Naive B cell (primary cell): ENCODE measurements around the gene GOLGA1. TPM values are rescaled to one million over a fixed set of nuclear protein-coding genes. Genes with fewer than 3 reads are reported as not detected.

Source experiments
- ATAC-seq, 2 donors: fragments of 150-1000 bp; cut with Tn5 transposase; 2 replicates each; pipeline ENCODE4 v1.10.0; 2021; ENCODE audit warnings: low read depth in 2 of 2, mild to moderate bottlenecking in 2 of 2, moderate library complexity in 2 of 2
- DNase-seq: peaks from one replicate; pipeline ENCODE4 v3.0.0; 2022
- H3K27ac Mint-ChIP-seq, 6 donors: one replicate each; pipeline ENCODE4 v1.8.0; 2020 to 2022; ENCODE audit warnings: mild to moderate bottlenecking in 6 of 6, mixed read lengths in 6 of 6, moderate library complexity in 5 of 6, inconsistent platforms in 2 of 6
- H3K27me3 Mint-ChIP-seq, 3 donors: one replicate each; pipeline ENCODE4 v1.8.0; 2021 to 2022; ENCODE audit warnings: mixed read lengths in 3 of 3, mild to moderate bottlenecking in 1 of 3
- H3K36me3 Mint-ChIP-seq, 2 donors: one replicate each; pipeline ENCODE4 v1.8.0; 2020 to 2022; ENCODE audit warnings: mixed read lengths in 2 of 2, inconsistent platforms in 1 of 2, mild to moderate bottlenecking in 1 of 2
- H3K4me1 Mint-ChIP-seq, 3 donors: one replicate each; pipeline ENCODE4 v1.8.0; 2020 to 2022; ENCODE audit warnings: mixed read lengths in 3 of 3, inconsistent platforms in 1 of 3, mild to moderate bottlenecking in 1 of 3, moderate library complexity in 1 of 3
- H3K4me3 Mint-ChIP-seq, 8 donors: one replicate each; pipeline ENCODE4 v1.8.0; 2020 to 2022; ENCODE audit warnings: mild to moderate bottlenecking in 8 of 8, mixed read lengths in 8 of 8, moderate library complexity in 8 of 8, inconsistent platforms in 2 of 8
- H3K9me3 Mint-ChIP-seq, 7 donors: one replicate each; pipeline ENCODE4 v1.8.0; 2020 to 2022; ENCODE audit warnings: mixed read lengths in 7 of 7, mild to moderate bottlenecking in 5 of 7, inconsistent platforms in 2 of 7, moderate library complexity in 1 of 7
- polyA plus RNA-seq, 6 donors: library from polyadenylated mRNA; unstranded; fragments of 300-500 nt; fragmentation: Illumina TruSeq; gene quantifications; one replicate each; pipeline ENCODE4 v1.2.3, GENCODE V29; 2021; ENCODE audit warnings: low read depth in 6 of 6

The GOLGA1 gene
- polyA plus RNA-seq, 6 donors from 2014 or later = 4.0 to 9.5 (median 6.1) TPM

GRCh38 chr9:124886866-124887492 is 53.9 kb downstream of the GOLGA1 start:
- Mint-ChIP-seq H3K27ac (peak overlapping the region in 1 of 6 donors; percentile 83), H3K4me1 (peaks cover 0 to 4% (median 0%) of the 10 kb centered on the region in 3 donors), H3K9me3 (no peaks in the 10 kb centered on the region), H3K4me3 (no peak overlapping the region), H3K27me3 (no peaks in the 10 kb centered on the region), H3K36me3 (peaks cover 12 to 31% of the 10 kb centered on the region in 2 donors)
- no peak for DNase-seq
- ATAC-seq = no peak

DNA sequence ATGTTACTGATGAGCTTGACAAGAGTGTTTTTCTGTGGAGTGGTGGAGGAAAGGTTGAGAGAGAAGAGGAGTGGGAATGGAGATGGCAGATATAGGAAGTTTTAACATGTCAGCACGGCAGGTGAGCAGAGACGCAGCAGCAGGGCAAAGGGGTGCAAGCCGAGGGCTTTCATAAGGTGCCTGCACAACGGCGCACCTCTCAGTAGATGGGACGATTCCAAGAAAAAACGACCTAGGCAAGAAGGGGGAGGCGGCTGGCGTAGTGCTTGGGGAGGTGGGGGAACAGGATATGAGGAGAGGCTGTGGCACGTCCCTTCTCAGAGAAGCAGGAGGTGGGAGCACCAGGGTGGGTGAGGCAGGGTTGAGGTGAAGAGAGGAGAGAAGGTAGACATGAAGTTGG is 54.4 kb downstream of the GOLGA1 start:
- H3K4me3 Mint-ChIP-seq = no peak overlapping the region
- H3K27me3 Mint-ChIP-seq = no peaks in the 10 kb centered on the region
- H3K36me3 Mint-ChIP-seq = peaks cover 12 to 31% of the 10 kb centered on the region in 2 donors
- peak overlapping the region in 1 of 6 donors; percentile 53 for H3K27ac Mint-ChIP-seq
- H3K9me3 Mint-ChIP-seq = no peaks in the 10 kb centered on the region
- DNase-seq = no peak
- H3K4me1 Mint-ChIP-seq = peaks cover 0 to 4% (median 0%) of the 10 kb centered on the region in 3 donors
- ATAC-seq = no peak

- peaks cover 0 to 4% (median 0%) of the 10 kb centered on the region in 3 donors for H3K4me1 Mint-ChIP-seq
- no peak overlapping the region for H3K4me3 Mint-ChIP-seq
These were observed 55.3 kb downstream of the GOLGA1 start for GRCh38 chr9:124885551-124885950.

DNA sequence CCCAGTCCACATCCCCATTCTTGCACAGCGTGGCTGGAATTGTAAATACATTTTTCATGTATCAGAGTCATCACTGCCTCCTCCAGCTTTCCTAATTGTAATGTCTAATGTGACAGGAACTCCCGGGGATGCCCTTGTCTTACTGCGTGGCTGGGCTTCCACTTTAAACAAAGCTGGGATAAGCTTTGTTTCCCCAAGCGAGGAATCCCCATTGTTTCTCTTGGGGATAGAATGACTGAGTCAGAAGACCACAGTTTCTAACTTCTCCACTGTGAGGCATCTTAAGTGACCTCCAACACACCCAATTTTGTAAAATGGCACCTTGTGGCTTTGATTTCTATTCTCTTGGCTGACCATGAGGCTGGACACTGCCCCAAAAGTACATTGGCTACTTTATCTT is 56.5 kb downstream of the GOLGA1 start:
- Mint-ChIP-seq H3K4me1 (peaks cover 0 to 5% (median 0%) of the 10 kb centered on the region in 3 donors), H3K9me3 (no peaks in the 10 kb centered on the region), H3K27me3 (no peaks in the 10 kb centered on the region), H3K27ac (peak overlapping the region in 1 of 6 donors; percentile 82), H3K36me3 (peaks cover 13 to 22% of the 10 kb centered on the region in 2 donors), H3K4me3 (peak overlapping the region in 1 of 8 donors; percentile 15)
- DNase-seq = no peak
- no peak for ATAC-seq

More at GRCh38 chr9:124885551-124885950, 55.3 kb downstream of the GOLGA1 start:
- Mint-ChIP-seq H3K36me3 (peaks cover 12 to 26% of the 10 kb centered on the region in 2 donors), H3K9me3 (no peaks in the 10 kb centered on the region), H3K27ac (peak overlapping the region in 2 of 6 donors; percentile 57 to 92), H3K27me3 (no peaks in the 10 kb centered on the region)
- ATAC-seq = no peak
- no peak for DNase-seq

DNA sequence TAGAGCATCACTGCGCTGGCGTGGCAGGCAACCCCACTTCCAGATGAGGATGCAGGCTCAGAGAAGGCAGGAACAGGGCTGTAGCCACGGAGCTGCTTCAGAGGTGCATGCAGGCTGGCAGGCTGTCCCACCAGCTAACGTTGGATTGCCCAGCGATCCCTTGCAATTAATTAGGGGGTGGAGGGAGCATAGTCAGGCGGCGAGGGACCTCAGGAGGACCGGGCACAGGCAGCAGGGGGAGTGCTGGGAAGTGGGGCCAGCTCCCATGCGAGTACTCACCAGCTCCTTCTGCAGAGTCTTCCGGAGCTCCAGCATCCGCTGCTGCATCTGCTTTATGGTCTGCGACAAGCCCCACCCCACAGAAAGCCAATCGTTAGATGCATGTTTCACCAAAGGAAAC is 58.7 kb downstream of the GOLGA1 start:
- Mint-ChIP-seq H3K9me3 (no peaks in the 10 kb centered on the region), H3K36me3 (peaks cover 18 to 23% of the 10 kb centered on the region in 2 donors), H3K27ac (peak overlapping the region in 2 of 6 donors; percentile 20 to 85), H3K4me1 (peaks cover 0 to 8% (median 2%) of the 10 kb centered on the region in 3 donors), H3K4me3 (no peak overlapping the region), H3K27me3 (no peaks in the 10 kb centered on the region)
- no peak for ATAC-seq
- DNase-seq = no peak

GRCh38 chr9:124881138-124881743 is 59.6 kb downstream of the GOLGA1 start:
- Mint-ChIP-seq H3K36me3 (peaks cover 19 to 21% of the 10 kb centered on the region in 2 donors), H3K4me3 (no peak overlapping the region), H3K4me1 (peaks cover 0 to 9% (median 6%) of the 10 kb centered on the region in 3 donors), H3K27ac (peak overlapping the region in 1 of 6 donors; percentile 21), H3K27me3 (no peaks in the 10 kb centered on the region), H3K9me3 (no peaks in the 10 kb centered on the region)
- ATAC-seq = no peak
- no peak for DNase-seq

DNA sequence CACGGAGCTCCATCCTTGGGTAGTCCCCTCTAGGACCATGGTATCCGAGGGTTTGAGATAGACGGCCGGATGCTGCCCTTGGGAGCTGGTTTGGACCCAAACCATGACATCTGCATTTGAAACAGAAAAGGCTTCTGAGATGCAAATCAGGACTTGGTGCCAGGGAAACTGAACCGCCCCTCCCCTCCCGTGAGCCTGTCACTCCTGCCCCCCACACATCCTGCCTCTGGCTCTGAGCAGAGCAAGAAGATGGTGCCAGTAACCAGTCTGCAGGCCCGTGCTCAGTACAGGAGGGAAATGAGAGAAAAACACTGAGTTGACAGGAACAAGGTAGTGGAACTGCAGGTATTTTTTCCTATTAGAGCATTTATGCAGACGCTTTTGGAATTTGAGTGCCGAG is 60.4 kb downstream of the GOLGA1 start:
- DNase-seq (no peak), ATAC-seq (no peak)
- H3K36me3 Mint-ChIP-seq = peaks cover 13 to 14% of the 10 kb centered on the region in 2 donors
- no peaks in the 10 kb centered on the region for H3K9me3 Mint-ChIP-seq
- H3K4me3 Mint-ChIP-seq = no peak overlapping the region
- no peak overlapping the region for H3K27ac Mint-ChIP-seq
- H3K27me3 Mint-ChIP-seq = no peaks in the 10 kb centered on the region
- H3K4me1 Mint-ChIP-seq = peaks cover 0 to 8% (median 6%) of the 10 kb centered on the region in 3 donors

GRCh38 chr9:124879226-124879625 is 61.7 kb downstream of the GOLGA1 start:
- peaks cover 8 to 12% (median 12%) of the 10 kb centered on the region in 3 donors for H3K4me1 Mint-ChIP-seq
- ATAC-seq = no peak
- H3K27ac Mint-ChIP-seq = peak overlapping the region in 3 of 6 donors; percentile 26 to 76 (median 66)
- H3K27me3 Mint-ChIP-seq = no peaks in the 10 kb centered on the region
- no peak overlapping the region for H3K4me3 Mint-ChIP-seq
- no peaks in the 10 kb centered on the region for H3K9me3 Mint-ChIP-seq
- no peak for DNase-seq
- peaks cover 11 to 16% of the 10 kb centered on the region in 2 donors for H3K36me3 Mint-ChIP-seq

DNA sequence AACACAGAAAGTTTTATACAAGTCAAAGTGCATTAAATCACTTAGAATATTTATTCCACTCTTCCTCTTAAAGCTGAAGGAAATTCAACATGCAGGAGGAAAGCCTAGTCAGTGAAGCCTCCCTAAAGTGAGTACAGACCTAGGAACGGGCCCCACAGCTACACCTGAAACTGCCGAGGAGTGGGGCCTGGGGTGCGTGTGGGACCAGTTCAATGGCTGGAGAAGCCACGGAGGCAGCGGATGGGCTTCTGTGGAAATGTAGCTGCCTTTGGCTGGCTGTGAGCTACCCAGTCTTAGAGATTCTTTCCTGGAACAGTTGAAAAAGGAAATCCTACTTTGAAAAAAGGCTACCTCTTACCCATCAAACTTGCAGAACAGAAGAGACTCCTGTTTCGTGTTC is 62.4 kb downstream of the GOLGA1 start:
- peak overlapping the region in 1 of 6 donors; percentile 73 for H3K27ac Mint-ChIP-seq

DNA sequence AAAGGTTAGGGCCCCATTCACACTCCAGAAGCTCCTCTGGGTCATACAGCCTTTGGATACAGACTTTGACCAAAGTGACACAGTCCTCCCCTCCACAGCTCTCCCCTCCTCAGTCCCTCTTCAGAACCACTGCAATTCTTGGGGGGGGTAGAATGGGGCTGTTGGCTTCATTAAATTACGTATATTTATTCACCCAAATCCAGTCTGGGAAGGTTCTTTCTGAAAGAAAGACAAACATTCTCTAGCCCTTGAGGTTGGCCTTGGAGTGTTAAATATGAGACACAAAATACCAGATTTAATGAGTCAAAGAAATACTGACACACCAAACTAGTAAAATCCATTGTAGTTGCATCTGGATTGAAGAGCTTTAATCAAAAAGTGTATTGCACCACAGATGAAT is 62.9 kb downstream of the GOLGA1 start:
- DNase-seq (no peak), ATAC-seq (no peak)
- Mint-ChIP-seq H3K4me3 (no peak overlapping the region), H3K4me1 (peaks cover 15 to 21% (median 18%) of the 10 kb centered on the region in 3 donors), H3K9me3 (no peaks in the 10 kb centered on the region), H3K27ac (peak overlapping the region in 3 of 6 donors; percentile 20 to 73 (median 69)), H3K36me3 (peaks cover 15 to 22% of the 10 kb centered on the region in 2 donors), H3K27me3 (no peaks in the 10 kb centered on the region)

More for the DNA sequence above, 62.4 kb downstream of the GOLGA1 start:
- ATAC-seq = no peak
- H3K4me1 Mint-ChIP-seq = peaks cover 10 to 16% (median 13%) of the 10 kb centered on the region in 3 donors
- H3K36me3 Mint-ChIP-seq = peaks cover 11 to 17% of the 10 kb centered on the region in 2 donors
- H3K9me3 Mint-ChIP-seq = no peaks in the 10 kb centered on the region
- H3K4me3 Mint-ChIP-seq = no peak overlapping the region
- no peak for DNase-seq
- H3K27me3 Mint-ChIP-seq = no peaks in the 10 kb centered on the region

DNA sequence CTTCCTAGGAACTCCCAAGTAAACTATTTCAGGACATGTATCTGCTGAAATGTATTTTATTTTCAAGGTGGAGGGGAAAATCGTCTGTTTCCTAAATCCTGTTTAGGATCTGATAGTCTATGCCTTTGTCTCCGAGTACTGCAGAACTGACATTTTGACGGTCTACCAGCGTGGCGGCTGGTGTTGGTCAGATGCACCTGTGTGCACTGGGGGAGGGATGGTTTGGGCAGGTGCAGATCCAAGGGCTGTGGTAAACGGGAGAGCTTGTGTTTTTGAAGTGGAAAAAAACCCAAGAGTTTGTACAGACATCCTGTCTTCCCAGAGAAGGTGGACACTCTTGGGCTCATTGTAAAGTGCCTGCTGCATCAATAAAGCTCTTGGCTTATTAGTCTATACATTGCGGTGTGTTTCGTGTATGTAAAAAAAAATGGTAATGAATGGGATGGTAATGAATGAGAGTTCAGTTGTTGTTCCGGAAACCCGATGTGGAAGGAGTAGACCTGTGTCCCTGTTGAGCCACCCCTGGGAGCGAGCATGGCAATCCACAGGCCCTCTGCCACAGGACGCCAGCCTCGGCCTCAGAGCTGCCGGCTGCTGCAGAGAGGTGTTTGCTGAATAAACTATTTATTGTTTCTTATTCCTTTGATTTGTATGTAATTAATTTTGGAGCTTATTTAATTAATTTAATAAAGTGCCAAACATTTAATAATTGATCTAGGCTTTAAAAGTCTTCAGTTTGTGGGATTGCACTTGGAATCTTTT is 63.7 kb downstream of the GOLGA1 start:
- ATAC-seq = no peak
- H3K4me3 Mint-ChIP-seq = no peak overlapping the region
- H3K27me3 Mint-ChIP-seq = no peaks in the 10 kb centered on the region
- peaks cover 17 to 25% of the 10 kb centered on the region in 2 donors for H3K36me3 Mint-ChIP-seq
- peak overlapping the region in 3 of 6 donors; percentile 45 to 72 (median 57) for H3K27ac Mint-ChIP-seq
- DNase-seq = no peak
- H3K4me1 Mint-ChIP-seq = peaks cover 24 to 29% (median 26%) of the 10 kb centered on the region in 3 donors
- no peaks in the 10 kb centered on the region for H3K9me3 Mint-ChIP-seq

GRCh38 chr9:124875501-124875900 is 65.4 kb downstream of the GOLGA1 start:
- ATAC-seq (no peak), DNase-seq (no peak)
- H3K27me3 Mint-ChIP-seq = no peaks in the 10 kb centered on the region
- peaks cover 41 to 46% (median 41%) of the 10 kb centered on the region in 3 donors for H3K4me1 Mint-ChIP-seq
- no peak overlapping the region for H3K4me3 Mint-ChIP-seq
- peaks cover 17 to 25% of the 10 kb centered on the region in 2 donors for H3K36me3 Mint-ChIP-seq
- H3K27ac Mint-ChIP-seq = peak overlapping the region in 2 of 6 donors; percentile 47 to 88
- no peaks in the 10 kb centered on the region for H3K9me3 Mint-ChIP-seq

GRCh38 chr9:124873664-124874063 is 67.2 kb downstream of the GOLGA1 start:
- Mint-ChIP-seq H3K36me3 (peaks cover 12 to 25% of the 10 kb centered on the region in 2 donors), H3K27me3 (no peaks in the 10 kb centered on the region), H3K27ac (peak overlapping the region in 3 of 6 donors; percentile 62 to 96 (median 92)), H3K9me3 (no peaks in the 10 kb centered on the region), H3K4me3 (peak overlapping the region in 6 of 8 donors; percentile 1 to 95 (median 81)), H3K4me1 (peaks cover 47 to 55% (median 51%) of the 10 kb centered on the region in 3 donors)
- DNase-seq (no peak), ATAC-seq (no peak)
